Transverse colon (tissue), 4 donors: ENCODE data around the gene BCAN. TPM values are rescaled to one million over a fixed set of nuclear protein-coding genes. Genes with fewer than 3 reads are reported as not detected.

Source experiments
- DNase-seq: peaks from one replicate; pipeline ENCODE4 v3.0.0-alpha.2; 2019
- H3K27ac ChIP-seq, 4 donors: fragments of 200-600 bp; sonication (generic); 2 replicates each; pipeline ENCODE4 v1.5.1; 2016 to 2018; ENCODE audit warnings: inconsistent platforms in 4 of 4
- H3K27me3 ChIP-seq: fragments of 200-600 bp; sonication (generic); 2 replicates; pipeline ENCODE4 v1.5.1; 2017; ENCODE audit warnings: inconsistent platforms
- H3K36me3 ChIP-seq, 4 donors: fragments of 200-600 bp; sonication (generic); 2 replicates each; pipeline ENCODE4 v1.5.1; 2017 to 2019; ENCODE audit warnings: inconsistent platforms in 4 of 4
- H3K4me1 ChIP-seq, 4 donors: fragments of 200-600 bp; sonication (generic); 2 replicates each; pipeline ENCODE4 v1.5.1; 2017 to 2020; ENCODE audit warnings: inconsistent platforms in 4 of 4
- H3K4me3 ChIP-seq, 4 donors: fragments of 200-600 bp; sonication (generic); 1 replicate in 1 of 4; 2 replicates in 3 of 4; pipeline versions ENCODE4 v1.5.1 to v1.6.1; 2017 to 2019; ENCODE audit warnings: inconsistent platforms in 4 of 4
- H3K9me3 ChIP-seq, 2 donors: fragments of 200-600 bp; sonication (generic); 2 replicates each; pipeline ENCODE4 v1.5.1; 2017 to 2019; ENCODE audit warnings: inconsistent platforms in 2 of 2
- EP300 ChIP-seq: sonication (generic); formaldehyde crosslinking; IDR thresholded peaks from one replicate; pipeline ENCODE4 v1.6.1; 2017; ENCODE audit warnings: antibody characterized with exemption, low read depth
- POLR2A ChIP-seq: fragments of 450-650 bp; IDR thresholded peaks from one replicate; pipeline ENCODE4 v1.6.1; 2016; ENCODE audit warnings: antibody characterized with exemption, mild to moderate bottlenecking, moderate library complexity
- POLR2AphosphoS5 ChIP-seq, 3 donors: sonication (generic); formaldehyde crosslinking; IDR thresholded peaks; one replicate each; pipeline ENCODE4 v1.6.1; 2016; ENCODE audit warnings: antibody characterized with exemption in 3 of 3
- WGBS, 2 donors: methylation state at CpG; one replicate each; pipeline ENCODE4 v1.1.5; 2018; ENCODE audit warnings: low coverage in 1 of 2; 5-methylcytosine and 5-hydroxymethylcytosine counted together
- in situ Hi-C, 4 donors: fragments of 200-750 bp; cut with MboI; loops; one replicate each; pipeline versions ENCODE4 v1.15.0 to v1.15.1; 2017; ENCODE audit warnings: low sequenced_read_pairs in 3 of 4, low pct_ligation_motif_present in 1 of 4, low pct_unique_long_range_greater_than_20kb in 1 of 4
- intact Hi-C: fragments of 100-400 bp; cut with DNase I; formaldehyde crosslinking; loops from one replicate; pipeline ENCODE4 v1.15.1; 2023; ENCODE audit warnings: low total_unique reads
- total RNA-seq, 4 donors: library from RNA; depleted of rRNA; stranded (reverse); fragments of >200 nt; gene quantifications; one replicate each; pipeline ENCODE4 v1.1.0, GENCODE V29; 2016
- TF ChIP-seq, protein P1 (sequence below), 5 experiments: fragments of 200-600 bp in 3 of 5; fragments of 450-650 bp in 2 of 5; sonication (generic) in 3 of 5; IDR thresholded peaks; 1 replicate in 2 of 5; 2 replicates in 3 of 5; pipeline ENCODE4 v1.5.1; 2016 to 2017; ENCODE audit warnings: antibody characterized with exemption in 5 of 5, inconsistent platforms in 3 of 5, mild to moderate bottlenecking in 2 of 5, moderate library complexity in 1 of 5

BCAN gene
- total RNA-seq, 4 donors from 2014 or later = 0.55 to 0.95 TPM; not detected in 2

DNA sequence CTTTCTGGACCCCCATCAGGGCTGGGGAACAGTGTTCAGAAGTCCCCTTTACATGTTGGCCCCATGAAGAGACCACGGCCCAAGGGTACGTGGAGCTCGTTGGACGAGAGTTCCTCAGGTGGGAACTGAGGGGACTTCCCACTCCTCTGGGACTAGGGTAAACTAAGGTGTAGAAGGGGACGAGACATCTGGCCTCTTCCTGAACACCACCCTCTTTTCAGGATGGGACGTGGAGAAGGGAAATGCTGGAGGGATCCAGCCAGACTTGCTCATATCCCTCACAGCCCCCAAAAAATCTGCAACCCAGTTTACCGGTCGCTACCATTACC lies 48.3 kb upstream of the BCAN start:
- peaks cover 9 to 14% (median 11%) of the 10 kb centered on the region in 4 donors for H3K4me1 ChIP-seq
- no peaks in the 10 kb centered on the region for H3K9me3 ChIP-seq
- intact Hi-C loops = no loop called here
- H3K27ac ChIP-seq = no peak overlapping the region
- no peak overlapping the region for H3K4me3 ChIP-seq
- H3K27me3 ChIP-seq = no peaks in the 10 kb centered on the region
- H3K36me3 ChIP-seq = peaks cover 0 to 9% (median 0%) of the 10 kb centered on the region in 4 donors
- in situ Hi-C loops = no loop called here
- no peak for DNase-seq
- TF ChIP-seq POLR2AphosphoS5 (IDR thresholded peaks at IDR 0.05) (no peak), EP300 (no peak)
- TF ChIP-seq, protein P1, sequence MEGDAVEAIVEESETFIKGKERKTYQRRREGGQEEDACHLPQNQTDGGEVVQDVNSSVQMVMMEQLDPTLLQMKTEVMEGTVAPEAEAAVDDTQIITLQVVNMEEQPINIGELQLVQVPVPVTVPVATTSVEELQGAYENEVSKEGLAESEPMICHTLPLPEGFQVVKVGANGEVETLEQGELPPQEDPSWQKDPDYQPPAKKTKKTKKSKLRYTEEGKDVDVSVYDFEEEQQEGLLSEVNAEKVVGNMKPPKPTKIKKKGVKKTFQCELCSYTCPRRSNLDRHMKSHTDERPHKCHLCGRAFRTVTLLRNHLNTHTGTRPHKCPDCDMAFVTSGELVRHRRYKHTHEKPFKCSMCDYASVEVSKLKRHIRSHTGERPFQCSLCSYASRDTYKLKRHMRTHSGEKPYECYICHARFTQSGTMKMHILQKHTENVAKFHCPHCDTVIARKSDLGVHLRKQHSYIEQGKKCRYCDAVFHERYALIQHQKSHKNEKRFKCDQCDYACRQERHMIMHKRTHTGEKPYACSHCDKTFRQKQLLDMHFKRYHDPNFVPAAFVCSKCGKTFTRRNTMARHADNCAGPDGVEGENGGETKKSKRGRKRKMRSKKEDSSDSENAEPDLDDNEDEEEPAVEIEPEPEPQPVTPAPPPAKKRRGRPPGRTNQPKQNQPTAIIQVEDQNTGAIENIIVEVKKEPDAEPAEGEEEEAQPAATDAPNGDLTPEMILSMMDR (IDR thresholded peaks at IDR 0.05) = no peak
- 89% methylated on average over 8 of the region's 8 CpGs; no CpG with 5 or more reads in 1 of the 2 donors for WGBS, 2 donors

DNA sequence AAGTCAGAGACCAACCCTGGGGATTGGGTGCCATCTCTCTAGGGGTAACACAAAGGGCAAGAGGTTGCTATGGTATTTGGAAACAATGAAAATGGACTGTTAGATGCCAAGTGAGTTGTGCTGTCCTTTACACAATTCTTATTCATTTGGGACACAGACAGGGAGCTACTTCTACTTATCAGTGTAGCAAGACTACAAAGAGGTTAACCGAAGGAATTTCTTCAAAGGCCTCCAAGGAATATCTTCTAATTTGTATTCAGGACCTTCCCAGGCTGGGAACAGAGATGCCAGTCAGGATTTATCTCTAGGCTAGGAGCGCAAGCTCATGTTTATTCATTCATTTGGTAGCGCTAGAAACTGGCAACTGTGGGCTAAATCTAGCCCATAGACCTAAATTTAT lies 47.7 kb upstream of the BCAN start:
- intact Hi-C loops = no loop called here
- TF ChIP-seq POLR2A (no peak), POLR2AphosphoS5 (IDR thresholded peaks at IDR 0.05) (no peak), EP300 (no peak)
- TF ChIP-seq, protein P1 (IDR thresholded peaks at IDR 0.05) = no peak
- H3K27ac ChIP-seq = no peak overlapping the region
- DNase-seq = no peak
- WGBS, 2 donors = 91 to 100% methylated on average over 1 to 3 of the region's 3 CpGs
- in situ Hi-C loops = no loop called here
- H3K4me1 ChIP-seq = peaks cover 9 to 14% (median 11%) of the 10 kb centered on the region in 4 donors
- H3K27me3 ChIP-seq = no peaks in the 10 kb centered on the region
- no peaks in the 10 kb centered on the region for H3K9me3 ChIP-seq
- peaks cover 0 to 9% (median 0%) of the 10 kb centered on the region in 4 donors for H3K36me3 ChIP-seq
- no peak overlapping the region for H3K4me3 ChIP-seq

DNA sequence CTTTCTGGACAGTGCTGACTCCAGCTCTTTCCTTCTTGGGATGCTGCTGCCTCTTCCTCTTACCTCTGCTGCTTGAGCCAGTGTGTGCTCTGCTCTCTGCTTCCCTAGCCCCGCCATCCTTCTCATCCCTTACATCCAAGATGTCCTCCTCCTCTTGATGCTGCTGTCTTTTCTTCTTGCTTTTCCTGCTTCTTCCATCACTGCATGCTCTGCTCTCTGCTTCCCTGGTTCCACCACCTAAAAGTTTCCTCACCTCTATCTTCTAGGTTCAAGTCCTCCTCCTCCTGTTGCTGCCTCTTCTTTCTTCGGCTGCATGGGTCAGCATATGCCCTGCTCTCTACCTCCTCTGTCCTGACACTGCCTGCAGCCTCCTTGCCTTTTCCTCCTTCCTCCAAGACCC lies 46.9 kb upstream of the BCAN start:
- no peak overlapping the region for H3K4me3 ChIP-seq
- no peak overlapping the region for H3K27ac ChIP-seq
- intact Hi-C loops = no loop called here
- peaks cover 0 to 9% (median 0%) of the 10 kb centered on the region in 4 donors for H3K36me3 ChIP-seq
- H3K27me3 ChIP-seq = no peaks in the 10 kb centered on the region
- peaks cover 9 to 17% (median 12%) of the 10 kb centered on the region in 4 donors for H3K4me1 ChIP-seq
- 91 to 94% methylated on average over 2 of the region's 2 CpGs for WGBS, 2 donors
- no peaks in the 10 kb centered on the region for H3K9me3 ChIP-seq
- DNase-seq = no peak
- TF ChIP-seq POLR2A = no peak
- TF ChIP-seq, protein P1 (IDR thresholded peaks at IDR 0.05) = no peak
- TF ChIP-seq POLR2AphosphoS5 (IDR thresholded peaks at IDR 0.05) = no peak
- TF ChIP-seq EP300 = no peak
- in situ Hi-C loops = no loop called here

DNA sequence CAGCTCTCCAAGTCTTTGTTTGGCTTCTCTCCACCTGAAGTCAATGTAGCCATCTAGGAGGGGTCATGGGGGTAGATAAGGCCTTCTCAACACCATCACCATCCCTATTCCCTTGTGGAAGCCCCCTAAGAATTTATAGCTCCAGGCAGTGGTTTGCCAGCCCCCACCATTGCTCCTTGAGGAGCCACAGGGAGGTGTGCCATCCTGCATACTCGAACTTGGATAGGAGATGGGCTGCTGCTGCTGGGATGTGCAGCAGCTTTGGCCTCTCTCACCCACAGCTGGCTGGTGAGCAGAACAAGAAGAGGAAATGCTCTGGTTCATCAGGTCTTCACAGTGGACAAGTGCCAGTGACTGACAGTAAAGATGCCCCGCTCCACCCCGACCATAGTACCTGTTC lies 45.5 kb upstream of the BCAN start:
- Histone ChIP-seq H3K4me3 (no peak overlapping the region), H3K27ac (no peak overlapping the region), H3K9me3 (no peaks in the 10 kb centered on the region), H3K4me1 (peaks cover 10 to 19% (median 17%) of the 10 kb centered on the region in 4 donors), H3K27me3 (no peaks in the 10 kb centered on the region), H3K36me3 (peaks cover 0 to 9% (median 0%) of the 10 kb centered on the region in 4 donors)
- intact Hi-C loops (no loop called here), in situ Hi-C loops (no loop called here)
- no peak for DNase-seq
- 76% methylated on average over 3 of the region's 3 CpGs; no CpG with 5 or more reads in 1 of the 2 donors for WGBS, 2 donors
- TF ChIP-seq EP300 (no peak), POLR2A (no peak)
- TF ChIP-seq, protein P1 (IDR thresholded peaks at IDR 0.05) = no peak
